BJ (cell line): Measurements from ENCODE around the gene STRIP2. TPM values are rescaled to one million over a fixed set of nuclear protein-coding genes. Genes with fewer than 3 reads are reported as not detected.

Source experiments
- CTCF ChIA-PET: fragments of 350-600 bp; formaldehyde crosslinking; extraction: SDS; loops from one replicate; lab custom pipeline; 2021; ENCODE audit warnings: antibody characterized with exemption, inconsistent platforms; lab: Yijun Ruan, JAX
- POLR2A ChIA-PET: fragments of 300-600 bp; sonication (Branson Sonifier 250); formaldehyde crosslinking; extraction: SDS; loops from one replicate; lab custom pipeline; 2021; ENCODE audit warnings: antibody characterized with exemption; lab: Charles Lee
- DNase-seq: peaks from one replicate; pipeline ENCODE4 v3.0.0-alpha.2; 2011; ENCODE audit warnings: low read depth
- H3K27me3 ChIP-seq: 2 replicates; pipeline ENCODE4 v1.6.0; 2011; ENCODE audit warnings: low read length; ENCODE audit not compliant: control insufficient read depth, insufficient read depth
- H3K36me3 ChIP-seq: 2 replicates; pipeline ENCODE4 v1.5.1; 2011; ENCODE audit warnings: low read length; ENCODE audit not compliant: control insufficient read depth, insufficient read depth
- H3K4me3 ChIP-seq: 2 replicates; pipeline ENCODE4 v1.5.1; 2011; ENCODE audit warnings: low read depth, mild to moderate bottlenecking, control low read depth, low read length
- polyA plus RNA-seq: library from polyadenylated mRNA; depleted of rRNA; stranded (reverse); fragments of >200 nt; gene quantifications from 2 replicates; pipeline ENCODE4 v1.2.3, GENCODE V29; 2011
- TF ChIP-seq, protein P1 (sequence below): IDR thresholded peaks from 2 replicates; pipeline ENCODE4 v1.5.1; 2011; ENCODE audit warnings: low read depth, mild to moderate bottlenecking, control low read depth, inconsistent platforms, low read length, moderate library complexity; ENCODE audit not compliant: insufficient read depth

Gene STRIP2
- polyA plus RNA-seq, 1 experiment = 2.0 TPM

DNA sequence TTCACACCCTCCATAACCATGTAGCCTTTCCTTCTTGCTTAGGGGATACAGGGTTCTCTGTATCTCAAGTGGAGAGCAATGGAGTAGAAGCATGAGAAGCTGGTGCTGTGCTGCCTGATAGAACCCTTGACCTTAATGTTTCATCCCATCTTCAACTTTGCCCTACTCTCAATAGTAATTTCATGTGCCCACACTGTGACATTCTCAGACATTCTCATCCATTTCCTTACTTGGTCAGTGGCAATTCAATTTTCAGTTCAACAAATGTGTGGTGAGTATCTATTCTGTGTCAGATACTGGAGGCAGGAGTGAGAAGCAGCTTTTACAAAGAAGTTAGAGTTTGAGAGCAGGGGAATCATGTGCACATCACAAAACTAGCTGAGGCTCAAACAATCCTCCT, 16.1 kb downstream of the STRIP2 start:
- CTCF ChIA-PET = interaction anchor here (1.1 kb wide), 1 partner anchor 10 kb away, joined by 4 read pairs; no protein-coding TSS in a partner anchor
- TF ChIP-seq, protein P1, sequence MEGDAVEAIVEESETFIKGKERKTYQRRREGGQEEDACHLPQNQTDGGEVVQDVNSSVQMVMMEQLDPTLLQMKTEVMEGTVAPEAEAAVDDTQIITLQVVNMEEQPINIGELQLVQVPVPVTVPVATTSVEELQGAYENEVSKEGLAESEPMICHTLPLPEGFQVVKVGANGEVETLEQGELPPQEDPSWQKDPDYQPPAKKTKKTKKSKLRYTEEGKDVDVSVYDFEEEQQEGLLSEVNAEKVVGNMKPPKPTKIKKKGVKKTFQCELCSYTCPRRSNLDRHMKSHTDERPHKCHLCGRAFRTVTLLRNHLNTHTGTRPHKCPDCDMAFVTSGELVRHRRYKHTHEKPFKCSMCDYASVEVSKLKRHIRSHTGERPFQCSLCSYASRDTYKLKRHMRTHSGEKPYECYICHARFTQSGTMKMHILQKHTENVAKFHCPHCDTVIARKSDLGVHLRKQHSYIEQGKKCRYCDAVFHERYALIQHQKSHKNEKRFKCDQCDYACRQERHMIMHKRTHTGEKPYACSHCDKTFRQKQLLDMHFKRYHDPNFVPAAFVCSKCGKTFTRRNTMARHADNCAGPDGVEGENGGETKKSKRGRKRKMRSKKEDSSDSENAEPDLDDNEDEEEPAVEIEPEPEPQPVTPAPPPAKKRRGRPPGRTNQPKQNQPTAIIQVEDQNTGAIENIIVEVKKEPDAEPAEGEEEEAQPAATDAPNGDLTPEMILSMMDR = no peak
- Histone ChIP-seq H3K27me3 (no peaks in the 10 kb centered on the region), H3K4me3 (no peak overlapping the region), H3K36me3 (no peaks in the 10 kb centered on the region)
- POLR2A ChIA-PET = no interaction called here
- DNase-seq = no peak

DNA sequence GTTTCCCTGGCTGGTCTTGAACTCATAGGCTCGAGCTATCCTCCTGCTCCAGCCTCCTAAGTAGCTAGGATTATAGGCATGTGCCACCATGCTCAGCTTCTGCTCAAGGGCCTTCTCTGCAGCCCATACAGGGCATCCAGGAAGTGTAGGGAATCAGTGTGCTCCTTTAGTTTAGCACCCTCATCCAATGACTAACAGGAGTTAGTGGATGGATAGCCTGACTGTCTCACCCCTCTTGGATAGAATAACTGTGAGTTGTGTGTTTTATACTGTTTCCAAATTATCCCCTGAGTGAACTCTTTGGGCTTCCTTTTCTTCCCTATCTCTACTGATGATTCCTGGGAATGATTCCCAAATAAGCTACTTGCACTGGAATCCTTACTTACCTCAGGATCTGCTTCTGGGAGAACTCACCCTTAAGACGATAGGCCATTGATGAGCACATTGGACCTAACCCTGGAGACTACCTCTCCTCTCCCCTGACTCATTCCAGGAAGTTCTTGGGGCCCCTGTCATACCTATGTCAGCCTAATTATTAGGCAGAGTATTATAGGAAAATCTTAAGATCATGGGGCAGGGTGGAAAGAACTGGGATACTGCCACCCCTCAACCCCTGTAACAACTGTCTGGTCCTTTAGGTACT, 18.5 kb downstream of the STRIP2 start:
- H3K27me3 ChIP-seq = no peaks in the 10 kb centered on the region
- TF ChIP-seq, protein P1 = no peak
- ChIA-PET POLR2A (no interaction called here), CTCF (interaction anchor here (1.0 to 1.7 kb wide), 3 partner anchors 8 to 85 kb away, joined by 3 to 5 read pairs (median 4); no protein-coding TSS in a partner anchor)
- no peak overlapping the region for H3K4me3 ChIP-seq
- DNase-seq = no peak
- H3K36me3 ChIP-seq = no peaks in the 10 kb centered on the region

DNA sequence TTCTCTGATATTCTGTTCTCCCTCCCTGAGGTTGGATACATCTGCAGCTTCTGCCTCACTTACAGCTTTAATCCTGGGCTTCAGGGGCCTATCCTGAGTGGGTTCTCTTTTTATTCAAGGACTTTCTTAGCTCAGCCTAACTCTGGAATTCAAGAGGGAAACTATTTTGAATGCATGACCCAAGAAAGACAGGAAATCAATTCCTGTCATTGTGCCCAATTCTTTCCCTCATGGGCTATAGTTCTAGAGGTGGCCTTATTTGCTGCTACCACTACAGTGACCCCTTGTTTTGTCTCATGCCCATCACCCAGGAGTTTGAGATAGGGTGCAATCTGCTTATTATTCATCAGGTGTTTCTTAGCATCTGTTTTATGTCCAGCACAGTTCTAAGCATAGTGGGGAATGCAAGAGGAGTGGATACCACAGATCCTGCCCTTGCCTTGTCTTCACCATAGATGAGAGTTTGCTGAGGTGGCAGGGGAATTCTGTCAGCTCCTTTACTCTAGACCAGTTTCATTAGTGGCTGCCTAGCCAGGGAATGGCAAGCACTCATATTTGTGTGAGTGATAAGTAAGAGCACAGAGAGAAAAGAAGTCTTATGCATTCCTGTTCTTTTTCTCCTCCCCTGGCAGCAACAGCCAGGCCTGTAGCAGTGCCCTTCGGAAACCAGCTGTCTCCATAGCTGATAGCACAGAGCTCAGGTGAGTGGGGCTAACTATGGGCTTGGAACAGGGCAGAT, 19.4 kb downstream of the STRIP2 start:
- no peaks in the 10 kb centered on the region for H3K27me3 ChIP-seq
- ChIA-PET CTCF (interaction anchor here (0.9 to 1.7 kb wide), 4 partner anchors 13 to 86 kb away, joined by 3 to 5 read pairs (median 4); no protein-coding TSS in a partner anchor), POLR2A (no interaction called here)
- TF ChIP-seq, protein P1 = no peak
- no peak for DNase-seq
- no peak overlapping the region for H3K4me3 ChIP-seq
- H3K36me3 ChIP-seq = no peaks in the 10 kb centered on the region

DNA sequence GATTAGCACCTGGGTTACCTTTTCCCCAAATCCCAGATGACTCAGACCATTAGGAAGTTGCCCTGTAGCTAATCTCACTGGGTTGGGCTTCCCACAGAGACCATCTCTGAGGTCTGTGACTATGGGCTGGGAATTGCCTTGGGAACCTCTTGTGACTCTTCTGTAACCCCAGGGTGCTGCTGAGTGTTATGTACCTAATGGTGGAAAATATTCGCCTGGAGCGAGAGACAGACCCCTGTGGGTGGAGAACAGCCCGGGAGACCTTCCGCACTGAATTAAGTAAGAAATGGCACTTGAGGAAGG, 20.0 kb downstream of the STRIP2 start:
- no peaks in the 10 kb centered on the region for H3K36me3 ChIP-seq
- DNase-seq = no peak
- TF ChIP-seq, protein P1 = no peak
- ChIA-PET POLR2A (no interaction called here), CTCF (interaction anchor here (0.9 to 1.7 kb wide), 4 partner anchors 13 to 86 kb away, joined by 3 to 5 read pairs (median 4); no protein-coding TSS in a partner anchor)
- H3K4me3 ChIP-seq = no peak overlapping the region
- no peaks in the 10 kb centered on the region for H3K27me3 ChIP-seq

DNA sequence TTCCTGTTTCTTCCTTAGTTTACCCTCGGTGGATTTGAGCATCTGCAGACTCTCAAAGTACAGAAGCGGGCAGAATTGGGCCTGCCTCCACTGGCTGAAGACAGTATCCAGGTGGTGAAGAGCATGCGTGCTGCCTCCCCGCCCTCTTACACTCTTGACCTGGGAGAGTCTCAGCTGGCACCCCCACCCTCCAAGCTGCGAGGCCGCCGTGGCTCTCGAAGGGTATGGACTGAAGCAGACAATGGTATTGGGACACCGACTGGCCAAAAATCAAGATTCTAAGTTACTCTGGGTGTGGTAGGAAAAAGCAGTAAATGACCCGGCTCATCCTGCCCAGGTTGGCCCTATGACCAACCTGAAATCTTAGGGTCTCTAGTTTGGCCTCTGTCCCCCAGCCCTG, 22.2 kb downstream of the STRIP2 start:
- Histone ChIP-seq H3K27me3 (no peaks in the 10 kb centered on the region), H3K36me3 (no peaks in the 10 kb centered on the region), H3K4me3 (no peak overlapping the region)
- no peak for DNase-seq
- POLR2A ChIA-PET = no interaction called here
- TF ChIP-seq, protein P1 = no peak
- CTCF ChIA-PET = no interaction called here
